ENCODE results near the gene CTNND2. TPM values are rescaled to one million over a fixed set of nuclear protein-coding genes. Genes with fewer than 3 reads are reported as not detected.

Gene CTNND2
- total RNA-seq, 3 donors from 2014 or later (not counting 1 experiment from before 2014, with no cell fraction given) = not detected

DNA sequence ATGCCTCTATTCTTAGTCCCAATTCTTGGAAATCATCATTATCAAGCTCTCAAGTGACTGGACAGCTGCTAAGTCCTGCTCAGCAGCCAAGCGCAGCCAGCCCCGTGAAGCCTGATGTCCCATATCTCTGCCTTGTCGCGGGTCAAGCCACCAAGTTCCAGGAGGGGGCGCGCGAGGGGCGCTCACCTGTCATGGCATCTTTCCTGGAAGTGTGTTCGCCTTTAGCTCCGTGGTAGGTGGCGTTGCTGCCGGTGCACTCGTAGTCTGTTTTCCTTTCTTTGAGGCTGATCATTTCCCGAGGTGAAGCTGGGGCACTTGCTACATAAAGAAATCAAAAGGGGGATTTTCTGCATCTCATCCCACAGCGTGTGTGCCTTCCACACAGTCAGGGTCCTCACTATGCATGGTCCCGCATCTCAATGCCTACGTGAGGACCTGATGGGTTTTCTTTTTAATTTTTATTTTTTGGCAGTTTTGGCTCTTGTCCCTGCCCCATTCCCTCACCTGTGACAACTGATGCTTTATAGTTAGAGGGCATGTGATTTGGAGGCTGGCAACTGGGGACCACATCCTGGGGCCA is 916.2 kb downstream of the CTNND2 start:
- H3K4me3 Mint-ChIP-seq = no peak overlapping the region
- no peaks in the 10 kb centered on the region for H3K36me3 Mint-ChIP-seq
- H3K27ac Mint-ChIP-seq = no peak overlapping the region
- H3K9me3 ChIP-seq (ENCODE audit: control insufficient read depth, insufficient read depth, low read length) = no peaks in the 10 kb centered on the region
- H3K4me1 ChIP-seq (ENCODE audit: control insufficient read depth, insufficient read depth, low read length) = peaks cover 7% of the 10 kb centered on the region
- intact Hi-C loops (cut with micrococcal nuclease) = loop anchor here (1.0 to 5.0 kb wide), 2 partner anchors 732 to 1034 kb away; no protein-coding TSS in a partner anchor
- H3K4me3 ChIP-seq (ENCODE audit: low read length) = no peak overlapping the region
- no peak overlapping the region for H3K27ac ChIP-seq (ENCODE audit: low read length)
- peaks cover 2% of the 10 kb centered on the region for H3K27me3 ChIP-seq (ENCODE audit: control insufficient read depth, insufficient read depth, low read length)
- H3K4me1 Mint-ChIP-seq = peaks cover 11 to 16% of the 10 kb centered on the region in 2 donors
- WGBS (ENCODE audit: insufficient coverage) = 6% methylated on average over 17 of the region's 17 CpGs
- no peaks in the 10 kb centered on the region for H3K36me3 ChIP-seq (ENCODE audit: control insufficient read depth, insufficient read depth, low read length)
- peak; percentile 57 to 62 for DNase-seq
- peak; percentile 63 to 91 (median 65) for ATAC-seq
- no peaks in the 10 kb centered on the region for H3K9me3 Mint-ChIP-seq
- TF ChIP-seq, protein P1, sequence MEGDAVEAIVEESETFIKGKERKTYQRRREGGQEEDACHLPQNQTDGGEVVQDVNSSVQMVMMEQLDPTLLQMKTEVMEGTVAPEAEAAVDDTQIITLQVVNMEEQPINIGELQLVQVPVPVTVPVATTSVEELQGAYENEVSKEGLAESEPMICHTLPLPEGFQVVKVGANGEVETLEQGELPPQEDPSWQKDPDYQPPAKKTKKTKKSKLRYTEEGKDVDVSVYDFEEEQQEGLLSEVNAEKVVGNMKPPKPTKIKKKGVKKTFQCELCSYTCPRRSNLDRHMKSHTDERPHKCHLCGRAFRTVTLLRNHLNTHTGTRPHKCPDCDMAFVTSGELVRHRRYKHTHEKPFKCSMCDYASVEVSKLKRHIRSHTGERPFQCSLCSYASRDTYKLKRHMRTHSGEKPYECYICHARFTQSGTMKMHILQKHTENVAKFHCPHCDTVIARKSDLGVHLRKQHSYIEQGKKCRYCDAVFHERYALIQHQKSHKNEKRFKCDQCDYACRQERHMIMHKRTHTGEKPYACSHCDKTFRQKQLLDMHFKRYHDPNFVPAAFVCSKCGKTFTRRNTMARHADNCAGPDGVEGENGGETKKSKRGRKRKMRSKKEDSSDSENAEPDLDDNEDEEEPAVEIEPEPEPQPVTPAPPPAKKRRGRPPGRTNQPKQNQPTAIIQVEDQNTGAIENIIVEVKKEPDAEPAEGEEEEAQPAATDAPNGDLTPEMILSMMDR (IDR thresholded peaks at IDR 0.05) = peak; percentile 70
- H3K27me3 Mint-ChIP-seq (ENCODE audit: low read depth in 2 of 2) = peaks cover 19 to 20% of the 10 kb centered on the region in 2 donors

DNA sequence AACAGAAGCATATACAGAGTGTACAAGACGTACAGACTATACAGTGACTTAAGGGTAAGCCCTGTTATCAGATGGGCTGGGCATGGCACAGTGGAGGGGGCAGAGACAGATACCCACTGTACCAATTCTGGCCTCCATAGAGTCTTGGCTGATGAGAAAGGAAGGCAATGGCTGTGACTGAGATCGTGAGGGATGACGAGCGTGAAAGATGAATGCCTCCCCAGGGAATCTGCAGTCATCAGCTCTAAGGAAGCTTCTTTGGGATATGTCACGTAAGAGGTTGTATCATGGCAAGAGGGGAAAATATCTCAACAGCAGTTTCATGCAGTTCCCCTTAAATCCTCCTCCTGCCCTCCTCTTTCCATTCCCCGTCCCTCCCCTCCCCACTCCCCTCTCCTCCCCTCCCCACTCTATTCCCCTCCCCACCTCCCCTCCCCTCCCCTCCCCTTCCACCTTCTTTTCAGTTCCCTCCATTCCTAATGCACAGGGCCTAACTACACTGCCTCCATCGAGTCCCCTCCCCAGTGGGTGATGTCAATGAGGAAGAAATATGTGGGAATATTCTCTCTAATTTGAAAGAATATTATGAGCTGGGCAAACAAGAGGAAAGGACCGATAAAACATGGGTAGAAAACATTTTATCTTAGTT is 916.8 kb downstream of the CTNND2 start:
- no peaks in the 10 kb centered on the region for H3K9me3 Mint-ChIP-seq
- no peaks in the 10 kb centered on the region for H3K36me3 Mint-ChIP-seq
- H3K27ac Mint-ChIP-seq = no peak overlapping the region
- H3K4me3 Mint-ChIP-seq = no peak overlapping the region
- Histone ChIP-seq H3K36me3 (ENCODE audit: control insufficient read depth, insufficient read depth, low read length) (no peaks in the 10 kb centered on the region), H3K4me3 (ENCODE audit: low read length) (no peak overlapping the region), H3K27me3 (ENCODE audit: control insufficient read depth, insufficient read depth, low read length) (peaks cover 2% of the 10 kb centered on the region), H3K4me1 (ENCODE audit: control insufficient read depth, insufficient read depth, low read length) (peaks cover 7% of the 10 kb centered on the region), H3K27ac (ENCODE audit: low read length) (no peak overlapping the region), H3K9me3 (ENCODE audit: control insufficient read depth, insufficient read depth, low read length) (no peaks in the 10 kb centered on the region)
- TF ChIP-seq, protein P1 (IDR thresholded peaks at IDR 0.05) = no peak
- intact Hi-C loops (cut with micrococcal nuclease) = loop anchor here (5.0 kb wide), 1 partner anchor 1035 kb away; no protein-coding TSS in a partner anchor
- DNase-seq (no peak), ATAC-seq (no peak)
- peaks cover 19 to 20% of the 10 kb centered on the region in 2 donors for H3K27me3 Mint-ChIP-seq (ENCODE audit: low read depth in 2 of 2)
- peaks cover 11 to 16% of the 10 kb centered on the region in 2 donors for H3K4me1 Mint-ChIP-seq
- WGBS (ENCODE audit: insufficient coverage) = 69% methylated on average over 4 of the region's 8 CpGs

DNA sequence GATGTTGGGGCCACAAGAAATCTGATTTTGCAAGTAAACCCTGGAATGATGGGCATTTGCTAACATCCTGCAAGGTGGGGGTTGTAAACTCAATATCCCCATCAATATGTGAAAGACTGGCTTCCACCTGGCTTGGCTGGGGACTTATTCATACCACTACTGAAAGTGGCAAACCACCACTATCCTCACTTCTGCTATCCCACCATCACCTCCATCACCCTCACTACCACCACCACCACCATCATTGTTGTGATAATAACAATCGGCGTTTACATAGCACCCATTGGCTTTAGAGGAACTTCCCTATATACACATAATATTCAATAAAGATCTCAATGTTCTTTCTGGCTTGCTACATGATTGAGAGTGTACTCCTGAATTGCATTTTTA is 918.5 kb downstream of the CTNND2 start:
- TF ChIP-seq, protein P1 (IDR thresholded peaks at IDR 0.05) = no peak
- Mint-ChIP-seq H3K9me3 (no peaks in the 10 kb centered on the region), H3K4me1 (peaks cover 11 to 16% of the 10 kb centered on the region in 2 donors), H3K4me3 (no peak overlapping the region), H3K36me3 (no peaks in the 10 kb centered on the region), H3K27me3 (ENCODE audit: low read depth in 2 of 2) (peaks cover 14 to 20% of the 10 kb centered on the region in 2 donors), H3K27ac (no peak overlapping the region)
- Histone ChIP-seq H3K27me3 (ENCODE audit: control insufficient read depth, insufficient read depth, low read length) (peaks cover 2% of the 10 kb centered on the region), H3K27ac (ENCODE audit: low read length) (no peak overlapping the region), H3K36me3 (ENCODE audit: control insufficient read depth, insufficient read depth, low read length) (no peaks in the 10 kb centered on the region), H3K4me3 (ENCODE audit: low read length) (no peak overlapping the region), H3K4me1 (ENCODE audit: control insufficient read depth, insufficient read depth, low read length) (peaks cover 7% of the 10 kb centered on the region), H3K9me3 (ENCODE audit: control insufficient read depth, insufficient read depth, low read length) (no peaks in the 10 kb centered on the region)
- DNase-seq (no peak), ATAC-seq (no peak)
- WGBS (ENCODE audit: insufficient coverage) = 50% methylated on average over 2 of the region's 2 CpGs
- intact Hi-C loops (cut with micrococcal nuclease) = loop anchor here (5.0 kb wide), 1 partner anchor 1037 kb away; no protein-coding TSS in a partner anchor
